Measurements from ENCODE around the gene RFX6. TPM values are rescaled to one million over a fixed set of nuclear protein-coding genes. Genes with fewer than 3 reads are reported as not detected.

RFX6 gene
- total RNA-seq, 2 experiments from 2014 or later = not detected

DNA sequence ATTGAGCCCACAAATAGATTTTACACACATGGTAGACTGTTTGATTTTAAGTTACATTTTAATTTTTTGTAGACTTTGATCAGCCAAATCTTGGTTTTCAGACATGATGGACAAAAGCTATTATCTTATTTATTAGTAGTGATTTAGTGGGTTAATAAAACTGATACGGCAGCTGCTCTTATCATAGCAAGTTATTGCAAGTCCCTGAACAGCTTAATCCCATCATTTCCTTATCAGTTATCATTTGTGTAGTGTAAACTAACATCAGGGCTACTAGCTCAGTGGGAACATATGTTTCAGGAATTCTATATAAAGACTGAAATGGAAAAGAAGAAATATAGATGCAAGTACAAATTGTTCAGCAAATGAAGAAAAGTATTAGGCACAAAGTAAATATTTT is 10.9 kb downstream of the RFX6 start:
- no peaks in the 10 kb centered on the region for H3K27me3 ChIP-seq (ENCODE audit: control insufficient read depth in 1 of 2, insufficient read depth in 2 of 2, low read length in 2 of 2)
- Mint-ChIP-seq H3K4me1 (ENCODE audit: low read depth) (no peaks in the 10 kb centered on the region), H3K9me3 (no peaks in the 10 kb centered on the region), H3K27me3 (no peaks in the 10 kb centered on the region), H3K27ac (no peak overlapping the region), H3K4me3 (no peak overlapping the region), H3K36me3 (ENCODE audit: low read depth) (no peaks in the 10 kb centered on the region)
- DNase-seq = no peak
- intact Hi-C loops (cut with DNase I, micrococcal nuclease) = no loop called here
- TF ChIP-seq, protein P1, sequence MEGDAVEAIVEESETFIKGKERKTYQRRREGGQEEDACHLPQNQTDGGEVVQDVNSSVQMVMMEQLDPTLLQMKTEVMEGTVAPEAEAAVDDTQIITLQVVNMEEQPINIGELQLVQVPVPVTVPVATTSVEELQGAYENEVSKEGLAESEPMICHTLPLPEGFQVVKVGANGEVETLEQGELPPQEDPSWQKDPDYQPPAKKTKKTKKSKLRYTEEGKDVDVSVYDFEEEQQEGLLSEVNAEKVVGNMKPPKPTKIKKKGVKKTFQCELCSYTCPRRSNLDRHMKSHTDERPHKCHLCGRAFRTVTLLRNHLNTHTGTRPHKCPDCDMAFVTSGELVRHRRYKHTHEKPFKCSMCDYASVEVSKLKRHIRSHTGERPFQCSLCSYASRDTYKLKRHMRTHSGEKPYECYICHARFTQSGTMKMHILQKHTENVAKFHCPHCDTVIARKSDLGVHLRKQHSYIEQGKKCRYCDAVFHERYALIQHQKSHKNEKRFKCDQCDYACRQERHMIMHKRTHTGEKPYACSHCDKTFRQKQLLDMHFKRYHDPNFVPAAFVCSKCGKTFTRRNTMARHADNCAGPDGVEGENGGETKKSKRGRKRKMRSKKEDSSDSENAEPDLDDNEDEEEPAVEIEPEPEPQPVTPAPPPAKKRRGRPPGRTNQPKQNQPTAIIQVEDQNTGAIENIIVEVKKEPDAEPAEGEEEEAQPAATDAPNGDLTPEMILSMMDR (IDR thresholded peaks at IDR 0.05) = no peak
- no peaks in the 10 kb centered on the region for H3K36me3 ChIP-seq (ENCODE audit: insufficient read depth, low read length)
- H3K4me3 ChIP-seq (ENCODE audit: low read length) = no peak overlapping the region
- no peak for ATAC-seq (ENCODE audit: poor library complexity)
- H3K4me1 ChIP-seq (ENCODE audit: insufficient read depth, low read length) = no peaks in the 10 kb centered on the region
- peaks cover 0 to 3% of the 10 kb centered on the region in 2 experiments for H3K9me3 ChIP-seq (ENCODE audit: control insufficient read depth in 1 of 2, insufficient read depth in 1 of 2, low read length in 2 of 2)
- ChIA-PET CTCF (no interaction called here), POLR2A (no interaction called here)
- H3K27ac ChIP-seq (ENCODE audit: low read depth in 1 of 2, low read length in 2 of 2) = no peak overlapping the region

DNA sequence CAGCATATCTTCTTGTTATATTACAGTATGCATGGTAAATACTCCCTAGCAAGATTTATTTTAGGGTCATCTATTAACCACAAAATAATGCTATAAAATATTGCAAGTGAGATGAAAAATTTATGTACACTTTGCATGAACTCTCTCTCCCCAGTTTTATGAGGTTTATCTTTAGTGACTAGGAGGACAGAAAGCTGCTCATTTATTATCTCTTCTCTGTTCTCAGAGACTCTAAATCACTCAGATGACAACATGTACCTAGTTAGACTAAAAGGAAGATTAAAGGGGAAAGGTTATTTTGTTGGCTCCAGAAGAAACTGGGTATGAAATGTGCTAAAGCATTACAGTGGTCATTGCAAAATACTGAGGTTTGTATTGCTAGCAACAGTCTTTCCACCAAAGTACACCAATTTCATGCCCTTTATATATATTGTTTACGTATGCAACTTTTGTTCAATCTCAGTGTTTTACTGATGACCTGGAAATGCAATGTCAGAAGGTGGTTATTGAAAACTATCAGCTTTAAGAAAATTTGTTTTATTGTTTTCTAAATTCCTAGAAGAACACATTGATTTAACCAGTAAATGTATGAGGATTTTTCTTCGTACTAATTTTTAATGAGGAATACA is 11.8 kb downstream of the RFX6 start:
- POLR2A ChIA-PET = no interaction called here
- H3K9me3 Mint-ChIP-seq = no peaks in the 10 kb centered on the region
- intact Hi-C loops (cut with DNase I, micrococcal nuclease) = no loop called here

DNA sequence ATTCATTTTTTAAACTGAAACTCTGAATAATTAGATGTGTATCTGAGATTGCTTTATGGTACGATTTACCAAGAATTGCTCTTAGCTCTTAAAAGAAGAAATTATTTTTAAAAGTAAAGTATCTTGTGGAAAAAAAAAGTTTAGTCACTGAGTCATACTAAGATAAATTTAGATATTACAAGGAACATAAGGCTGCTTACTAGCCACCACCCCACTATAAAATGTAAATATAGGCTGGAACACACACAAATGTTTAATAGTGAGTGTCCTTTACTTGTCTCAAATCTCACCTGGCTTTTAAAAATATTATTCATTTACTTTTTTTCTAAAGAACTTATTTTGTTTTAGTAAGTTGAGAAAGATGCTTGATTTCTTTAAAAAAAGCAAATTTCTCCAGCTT is 17.6 kb downstream of the RFX6 start:
- H3K4me1 Mint-ChIP-seq (ENCODE audit: low read depth) = no peaks in the 10 kb centered on the region

More for the DNA sequence above, 11.8 kb downstream of the RFX6 start:
- Mint-ChIP-seq H3K36me3 (ENCODE audit: low read depth) (no peaks in the 10 kb centered on the region), H3K4me1 (ENCODE audit: low read depth) (no peaks in the 10 kb centered on the region), H3K4me3 (no peak overlapping the region), H3K27ac (no peak overlapping the region), H3K27me3 (no peaks in the 10 kb centered on the region)
- Histone ChIP-seq H3K4me1 (ENCODE audit: insufficient read depth, low read length) (no peaks in the 10 kb centered on the region), H3K27me3 (ENCODE audit: control insufficient read depth in 1 of 2, insufficient read depth in 2 of 2, low read length in 2 of 2) (no peaks in the 10 kb centered on the region), H3K9me3 (ENCODE audit: control insufficient read depth in 1 of 2, insufficient read depth in 1 of 2, low read length in 2 of 2) (peaks cover 0 to 3% of the 10 kb centered on the region in 2 experiments), H3K27ac (ENCODE audit: low read depth in 1 of 2, low read length in 2 of 2) (no peak overlapping the region), H3K4me3 (ENCODE audit: low read length) (no peak overlapping the region), H3K36me3 (ENCODE audit: insufficient read depth, low read length) (no peaks in the 10 kb centered on the region)
- CTCF ChIA-PET = no interaction called here
- ATAC-seq (ENCODE audit: poor library complexity) (no peak), DNase-seq (no peak)
- TF ChIP-seq, protein P1 (IDR thresholded peaks at IDR 0.05) = no peak

More for the DNA sequence above, 17.6 kb downstream of the RFX6 start:
- no peaks in the 10 kb centered on the region for H3K36me3 Mint-ChIP-seq (ENCODE audit: low read depth)
- Histone ChIP-seq H3K27me3 (ENCODE audit: control insufficient read depth in 1 of 2, insufficient read depth in 2 of 2, low read length in 2 of 2) (no peaks in the 10 kb centered on the region), H3K36me3 (ENCODE audit: insufficient read depth, low read length) (no peaks in the 10 kb centered on the region), H3K4me1 (ENCODE audit: insufficient read depth, low read length) (no peaks in the 10 kb centered on the region), H3K27ac (ENCODE audit: low read depth in 1 of 2, low read length in 2 of 2) (no peak overlapping the region), H3K4me3 (ENCODE audit: low read length) (no peak overlapping the region), H3K9me3 (ENCODE audit: control insufficient read depth in 1 of 2, insufficient read depth in 1 of 2, low read length in 2 of 2) (peaks cover 0 to 3% of the 10 kb centered on the region in 2 experiments)
- DNase-seq (no peak), ATAC-seq (ENCODE audit: poor library complexity) (no peak)
- H3K27me3 Mint-ChIP-seq = no peaks in the 10 kb centered on the region
- TF ChIP-seq, protein P1 (IDR thresholded peaks at IDR 0.05) = no peak
- intact Hi-C loops (cut with DNase I, micrococcal nuclease) = no loop called here
- POLR2A ChIA-PET = no interaction called here
- CTCF ChIA-PET = no interaction called here
- no peak overlapping the region for H3K27ac Mint-ChIP-seq
- no peak overlapping the region for H3K4me3 Mint-ChIP-seq
- no peaks in the 10 kb centered on the region for H3K9me3 Mint-ChIP-seq
